K562 (cell line): ENCODE results near the gene SARS1. TPM values are rescaled to one million over a fixed set of nuclear protein-coding genes. Genes with fewer than 3 reads are reported as not detected.

Experiments used
- ATAC-seq: fragments of 200-7000 bp; cut with Tn5 transposase; 3 replicates; pipeline ENCODE4 v1.9.1; 2020; ENCODE audit warnings: moderate library complexity
- BruUV-seq: library from RNA; stranded (reverse); fragments of 400-500 nt; replicated peaks from 2 replicates; lab custom pipeline; 2021; lab: Mats Ljungman, UMichigan
- CTCF ChIA-PET: fragments of 300-600 bp; formaldehyde crosslinking; extraction: SDS; loops from one replicate; lab custom pipeline; 2021; ENCODE audit warnings: low intra/inter-chr PET ratio; lab: Yijun Ruan, JAX
- POLR2A ChIA-PET: fragments of 300-600, 350-650 bp; sonication (Branson Sonifier 250); formaldehyde crosslinking; extraction: SDS; loops from one replicate; lab custom pipeline; 2021; ENCODE audit warnings: antibody characterized with exemption, inconsistent platforms; lab: Yijun Ruan, JAX
- DNase-seq, 4 experiments: peaks; one replicate each; pipeline versions ENCODE4 v3.0.0 to v3.0.0-alpha.2; 2011 to 2018; ENCODE audit warnings: low spot score in 3 of 4, mixed read lengths in 3 of 4; ENCODE audit errors: extremely low read depth in 1 of 4
- FAIRE-seq: peaks from 2 replicates; lab custom pipeline; 2011; peaks lifted over from hg19 to GRCh38; lab: Jason Lieb, UNC
- H2AFZ ChIP-seq: 2 replicates; pipeline ENCODE4 v1.6.0; 2011; ENCODE audit warnings: low read depth, low read length, control low read depth, inconsistent platforms
- H3K27ac ChIP-seq: fragments of 200-600 bp; 3 replicates; pipeline ENCODE4 v1.8.0; 2011; ENCODE audit warnings: low read depth, mild to moderate bottlenecking, control low read depth, inconsistent platforms, low read length, moderate library complexity, mixed read lengths; ENCODE audit errors: extremely low read depth
- H3K27me3 ChIP-seq, 2 experiments: fragments of 300-600 bp in 1 of 2; 2 replicates in 1 of 2; 3 replicates in 1 of 2; pipeline versions ENCODE4 v1.6.0 to v1.8.0; 2011; ENCODE audit warnings: inconsistent platforms in 2 of 2, low read length in 2 of 2, mild to moderate bottlenecking in 1 of 2, mixed read lengths in 1 of 2, moderate library complexity in 1 of 2; ENCODE audit not compliant: control insufficient read depth in 2 of 2, insufficient read depth in 2 of 2
- H3K36me3 ChIP-seq: fragments of 300-600 bp; 3 replicates; pipeline ENCODE4 v1.8.0; 2011; ENCODE audit warnings: mild to moderate bottlenecking, low read length, inconsistent platforms; ENCODE audit not compliant: control insufficient read depth, insufficient read depth
- H3K4me1 ChIP-seq, 2 experiments: fragments of 200-600 bp in 1 of 2; replicated peaks in 1 of 2; 2 replicates in 1 of 2; 3 replicates in 1 of 2; pipeline versions ENCODE4 v1.5.1 to v1.8.0; 2011; ENCODE audit warnings: inconsistent platforms in 2 of 2, low read length in 2 of 2, mild to moderate bottlenecking in 1 of 2, mixed read lengths in 1 of 2, moderate library complexity in 1 of 2; ENCODE audit not compliant: control insufficient read depth in 2 of 2, insufficient read depth in 2 of 2
- H3K4me2 ChIP-seq: 2 replicates; pipeline ENCODE4 v1.6.1; 2011; ENCODE audit warnings: low read length, control low read depth, inconsistent platforms, mixed read lengths; ENCODE audit not compliant: insufficient read depth
- H3K4me3 ChIP-seq: fragments of 200-600 bp; sonication (generic), shearing (Covaris generic); 2 replicates; pipeline ENCODE4 v1.5.1; 2016; ENCODE audit warnings: control low read depth, inconsistent platforms
- H3K79me2 ChIP-seq: fragments of 200-600 bp; 3 replicates; pipeline ENCODE4 v1.8.0; 2011; ENCODE audit warnings: low read length, inconsistent platforms; ENCODE audit not compliant: control insufficient read depth, insufficient read depth
- H3K9ac ChIP-seq, 2 experiments: 2 replicates each; pipeline versions ENCODE4 v1.6.0 to v1.6.1; 2011; ENCODE audit warnings: low read depth in 2 of 2, low read length in 2 of 2, control low read depth in 1 of 2, inconsistent platforms in 1 of 2, mild to moderate bottlenecking in 1 of 2, mixed read lengths in 1 of 2; ENCODE audit not compliant: insufficient read depth in 1 of 2
- H3K9me1 ChIP-seq: one replicate; pipeline ENCODE4 v1.6.0; 2011; ENCODE audit warnings: inconsistent platforms, mild to moderate bottlenecking, low read length, moderate library complexity; ENCODE audit not compliant: control insufficient read depth, insufficient read depth
- H3K9me3 ChIP-seq: replicated peaks from 2 replicates; pipeline ENCODE4 v1.5.1; 2011; ENCODE audit warnings: low read depth, low read length, inconsistent platforms; ENCODE audit not compliant: control insufficient read depth, insufficient read depth
- H4K20me1 ChIP-seq: replicated peaks from 2 replicates; pipeline ENCODE4 v1.6.1; 2011; ENCODE audit warnings: low read length, inconsistent platforms, mixed read lengths; ENCODE audit not compliant: control insufficient read depth, insufficient read depth
- ATF3 ChIP-seq, 2 experiments: fragments of 450-650 bp in 1 of 2; sonication (generic) in 1 of 2; formaldehyde crosslinking in 1 of 2; IDR thresholded peaks in 1 of 2; conservative IDR thresholded peaks in 1 of 2; 2 replicates each; pipeline versions ENCODE4 v1.6.1 to v1.8.1; 2016 to 2023; ENCODE audit warnings: mild to moderate bottlenecking in 2 of 2, moderate library complexity in 2 of 2, inconsistent platforms in 1 of 2, missing genetic modification reagents in 1 of 2
- CBFA2T2 ChIP-seq: fragments of 450-650 bp; conservative IDR thresholded peaks from 2 replicates; pipeline ENCODE4 v1.6.1; 2017; ENCODE audit warnings: mild to moderate bottlenecking
- FIP1L1 ChIP-seq: fragments of 200-400 bp; formaldehyde crosslinking; IDR thresholded peaks from 2 replicates; pipeline ENCODE4 v1.6.1; 2018; ENCODE audit warnings: mild to moderate bottlenecking, low read depth, low read length; ENCODE audit not compliant: poor library complexity, severe bottlenecking
- NFIC ChIP-seq: fragments of 450-650 bp; IDR thresholded peaks from 2 replicates; pipeline ENCODE4 v1.6.1; 2017; ENCODE audit warnings: mild to moderate bottlenecking, inconsistent platforms
- SIRT6 ChIP-seq: IDR thresholded peaks from one replicate; pipeline ENCODE4 v1.6.1; 2012; ENCODE audit warnings: low read depth, mild to moderate bottlenecking, control low read depth, inconsistent platforms, low read length, moderate library complexity
- XRCC4 ChIP-seq: IDR thresholded peaks from one replicate; pipeline ENCODE4 v1.6.1; 2011; ENCODE audit not compliant: insufficient read depth, insufficient read length; ENCODE audit errors: extremely low read depth
- ZMIZ1 ChIP-seq, 2 experiments: fragments of 150-350 bp in 1 of 2; IDR thresholded peaks; 2 replicates each; pipeline ENCODE4 v1.6.1; 2012 to 2016; ENCODE audit warnings: low read depth in 2 of 2, low read length in 2 of 2, mild to moderate bottlenecking in 1 of 2, moderate library complexity in 1 of 2
- ZNF354B ChIP-seq: fragments of 250-450 bp; sonication (Bioruptor Pico); IDR thresholded peaks from 2 replicates; pipeline ENCODE4 v1.4.0; 2020
- ZNF584 ChIP-seq: fragments of 200-800 bp; sonication (Bioruptor generic); IDR thresholded peaks from 2 replicates; pipeline ENCODE4 v1.6.1; 2016; ENCODE audit warnings: low read depth, mild to moderate bottlenecking, missing genetic modification characterization, missing compliant biosample characterization
- ZNF764 ChIP-seq: fragments of 250-450 bp; sonication (Bioruptor Pico); IDR thresholded peaks from 2 replicates; pipeline ENCODE4 v1.4.0; 2020; ENCODE audit warnings: low read depth, mild to moderate bottlenecking, moderate library complexity
- WGBS: fragments of 100-300 bp; shearing (Covaris generic); methylation state at CpG from one replicate; pipeline ENCODE4 v1.1.6; 2016; ENCODE audit warnings: low coverage, mixed read lengths; ENCODE audit not compliant: insufficient coverage; ENCODE audit errors: missing lambda C conversion rate; 5-methylcytosine and 5-hydroxymethylcytosine counted together
- in situ Hi-C: fragments of 300-500 bp; cut with MboI; formaldehyde crosslinking; loops from 4 replicates; pipeline ENCODE4 v1.15.0; 2018; ENCODE audit warnings: inconsistent platforms, mixed read lengths
- intact Hi-C: fragments of 100-400 bp; cut with micrococcal nuclease; formaldehyde crosslinking; loops from 2 replicates; pipeline ENCODE4 v1.14.2; 2022
- polyA plus RNA-seq, 8 experiments: library from polyadenylated mRNA; depleted of rRNA in 4 of 8; stranded (reverse) in 5 of 8; unstranded in 3 of 8; fragments of >200 nt; fragmentation: Nextera tagmentation in 2 of 8; fragmentation: Illumina TruSeq in 1 of 8; extraction: Ambion mirVana in 2 of 8; extraction: Trizol in 1 of 8; gene quantifications; 2 replicates each; pipeline versions ENCODE4 v1.2.1 to v1.2.3, GENCODE V29; 2011 to 2014; ENCODE audit warnings: inconsistent platforms in 1 of 8, missing spikeins in 1 of 8
- total RNA-seq, 7 experiments: library from RNA; depleted of rRNA in 6 of 7; stranded (reverse); fragments of >200 nt in 6 of 7; fragmentation: Illumina TruSeq in 2 of 7; extraction: Trizol in 2 of 7; gene quantifications; 2 replicates each; pipeline versions ENCODE4 v1.2.1 to v1.2.3, GENCODE V29; 2011 to 2021; ENCODE audit warnings: low replicate concordance in 1 of 7
- TF ChIP-seq, protein P1 (sequence below): fragments of 250-450 bp; sonication (Bioruptor Pico); IDR thresholded peaks from 2 replicates; pipeline ENCODE4 v1.4.0; 2020

The SARS1 gene
- total and polyA plus RNA-seq, 9 of the 15 experiments (the other 6 are each of a cell fraction or from before 2014, with no cell fraction given): 221 to 623 (median 254) TPM

DNA sequence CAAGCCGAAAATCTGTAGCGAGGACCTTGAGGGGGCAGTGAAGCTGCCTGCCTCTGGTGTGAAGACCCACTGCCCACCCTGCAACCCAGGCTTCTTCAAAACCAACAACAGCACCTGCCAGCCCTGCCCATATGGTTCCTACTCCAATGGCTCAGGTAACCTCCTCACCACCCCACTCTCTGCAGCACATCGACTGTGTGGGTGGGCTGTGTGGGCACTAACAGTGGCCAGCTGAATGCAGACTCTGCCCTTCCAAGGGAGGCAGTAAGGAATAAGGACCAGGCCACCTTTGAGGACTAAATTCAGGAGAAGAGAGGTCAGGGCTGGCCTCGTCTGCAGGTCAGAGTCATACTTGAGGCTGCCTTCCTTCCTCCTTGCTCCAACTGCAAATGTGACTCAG is 25.5 kb upstream of the SARS1 start (continued):
- TF ChIP-seq ATF3 (IDR thresholded peaks at IDR 0.05): no peak
- no peak for TF ChIP-seq ATF3 (CRISPR knock-in tag; conservative IDR thresholded peaks at IDR 0.05)
- TF ChIP-seq SIRT6: no peak
- no peak for TF ChIP-seq CBFA2T2
- TF ChIP-seq, protein P1, sequence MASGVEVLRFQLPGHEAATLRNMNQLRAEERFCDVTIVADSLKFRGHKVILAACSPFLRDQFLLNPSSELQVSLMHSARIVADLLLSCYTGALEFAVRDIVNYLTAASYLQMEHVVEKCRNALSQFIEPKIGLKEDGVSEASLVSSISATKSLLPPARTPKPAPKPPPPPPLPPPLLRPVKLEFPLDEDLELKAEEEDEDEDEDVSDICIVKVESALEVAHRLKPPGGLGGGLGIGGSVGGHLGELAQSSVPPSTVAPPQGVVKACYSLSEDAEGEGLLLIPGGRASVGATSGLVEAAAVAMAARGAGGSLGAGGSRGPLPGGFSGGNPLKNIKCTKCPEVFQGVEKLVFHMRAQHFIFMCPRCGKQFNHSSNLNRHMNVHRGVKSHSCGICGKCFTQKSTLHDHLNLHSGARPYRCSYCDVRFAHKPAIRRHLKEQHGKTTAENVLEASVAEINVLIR (CRISPR knock-in tag): no peak
- no peak for TF ChIP-seq FIP1L1
- TF ChIP-seq ZNF354B (CRISPR knock-in tag): no peak

GRCh38 chr1:109188781-109189180 is 24.9 kb upstream of the SARS1 start:
- CTCF ChIA-PET: no interaction called here
- WGBS: 60% methylated on average over 6 of the region's 6 CpGs
- Histone ChIP-seq H3K27ac (no peak overlapping the region), H3K27me3 (no peaks in the 10 kb centered on the region), H3K4me2 (no peak overlapping the region), H3K79me2 (no peaks in the 10 kb centered on the region), H3K9me3 (no peaks in the 10 kb centered on the region), H3K9ac (peak overlapping the region in 1 of 2 experiments; percentile 31; a peak in 1 of 4 replicates), H3K4me1 (peaks cover 34 to 43% of the 10 kb centered on the region in 2 experiments; a peak in 4 of 5 replicates), H2AFZ (no peak overlapping the region), H3K4me3 (no peak overlapping the region), H4K20me1 (no peaks in the 10 kb centered on the region), H3K36me3 (no peaks in the 10 kb centered on the region), H3K9me1 (peaks cover 4% of the 10 kb centered on the region)
- FAIRE-seq (no peak), ATAC-seq (no peak), DNase-seq (no peak)
- POLR2A ChIA-PET: interaction anchor here (0.7 kb wide), 1 partner anchor 713 kb away, joined by 3 read pairs; no protein-coding TSS in a partner anchor
- intact Hi-C loops (no loop called here), in situ Hi-C loops (no loop called here)
- no TSS peak for BruUV-seq
- TF ChIP-seq ZNF584 (CRISPR knock-in tag) (no peak), XRCC4 (no peak), ZMIZ1 (IDR thresholded peaks at IDR 0.05; ENCODE audit: low read depth in 2 of 2, low read length in 2 of 2) (no peak), NFIC (no peak), ZNF764 (no peak)
